ENCODE data around the gene GALNT10. TPM values are rescaled to one million over a fixed set of nuclear protein-coding genes. Genes with fewer than 3 reads are reported as not detected.

Gene GALNT10
- total RNA-seq, 4 donors from 2014 or later, result 5.6 to 22.9 (median 14.4) TPM

GRCh38 chr5:154207204-154207603 lies 16.7 kb downstream of the GALNT10 start:
- no peak for TF ChIP-seq POLR2A (IDR thresholded peaks at IDR 0.05)
- TF ChIP-seq CTCF (IDR thresholded peaks at IDR 0.05), result no peak
- no peak for DNase-seq
- Histone ChIP-seq H3K36me3 (no peaks in the 10 kb centered on the region), H3K9me3 (no peaks in the 10 kb centered on the region), H3K27me3 (no peaks in the 10 kb centered on the region), H3K4me3 (no peak overlapping the region), H3K4me1 (no peaks in the 10 kb centered on the region), H3K27ac (no peak overlapping the region)
- intact Hi-C loops (cut with DNase I; ENCODE audit: low total_unique reads), result no loop called here

- H3K27me3 ChIP-seq, result no peaks in the 10 kb centered on the region
- H3K4me1 ChIP-seq, result no peaks in the 10 kb centered on the region
- no peak for TF ChIP-seq POLR2A (IDR thresholded peaks at IDR 0.05)
- TF ChIP-seq CTCF (IDR thresholded peaks at IDR 0.05), result no peak
- no peaks in the 10 kb centered on the region for H3K9me3 ChIP-seq
- H3K4me3 ChIP-seq, result no peak overlapping the region
- H3K27ac ChIP-seq, result no peak overlapping the region
- intact Hi-C loops (cut with DNase I; ENCODE audit: low total_unique reads), result no loop called here
- no peak for DNase-seq
- H3K36me3 ChIP-seq, result no peaks in the 10 kb centered on the region
Measured at GRCh38 chr5:154209591-154210081, 19.1 kb downstream of the GALNT10 start.

- no peaks in the 10 kb centered on the region for H3K9me3 ChIP-seq
- no peak overlapping the region for H3K4me3 ChIP-seq
- no peaks in the 10 kb centered on the region for H3K4me1 ChIP-seq
- H3K36me3 ChIP-seq, result no peaks in the 10 kb centered on the region
- DNase-seq, result no peak
- intact Hi-C loops (cut with DNase I; ENCODE audit: low total_unique reads), result no loop called here
- no peak overlapping the region for H3K27ac ChIP-seq
- TF ChIP-seq POLR2A (IDR thresholded peaks at IDR 0.05), result no peak
- TF ChIP-seq CTCF (IDR thresholded peaks at IDR 0.05), result no peak
- H3K27me3 ChIP-seq, result no peaks in the 10 kb centered on the region
Measured at GRCh38 chr5:154210163-154210562, 19.6 kb downstream of the GALNT10 start.

- TF ChIP-seq POLR2A (IDR thresholded peaks at IDR 0.05) (no peak), CTCF (IDR thresholded peaks at IDR 0.05) (no peak)
- Histone ChIP-seq H3K36me3 (no peaks in the 10 kb centered on the region), H3K4me1 (no peaks in the 10 kb centered on the region), H3K4me3 (no peak overlapping the region), H3K27me3 (no peaks in the 10 kb centered on the region), H3K27ac (no peak overlapping the region), H3K9me3 (no peaks in the 10 kb centered on the region)
- intact Hi-C loops (cut with DNase I; ENCODE audit: low total_unique reads), result no loop called here
- DNase-seq, result no peak
Measured at GRCh38 chr5:154211641-154212390, 21.3 kb downstream of the GALNT10 start.

- H3K27ac ChIP-seq, result no peak overlapping the region
- intact Hi-C loops (cut with DNase I; ENCODE audit: low total_unique reads), result no loop called here
- no peaks in the 10 kb centered on the region for H3K4me1 ChIP-seq
Measured at GRCh38 chr5:154213592-154213991, 23.1 kb downstream of the GALNT10 start.

More at GRCh38 chr5:154213592-154213991, 23.1 kb downstream of the GALNT10 start:
- TF ChIP-seq POLR2A (IDR thresholded peaks at IDR 0.05) (no peak), CTCF (IDR thresholded peaks at IDR 0.05) (no peak)
- no peaks in the 10 kb centered on the region for H3K9me3 ChIP-seq
- no peak overlapping the region for H3K4me3 ChIP-seq
- H3K36me3 ChIP-seq, result no peaks in the 10 kb centered on the region
- no peak for DNase-seq
- H3K27me3 ChIP-seq, result no peaks in the 10 kb centered on the region

All from uterus (tissue), 4 donors.